Pancreas (tissue), 10 donors: ENCODE measurements around the gene DDX50. TPM values are rescaled to one million over a fixed set of nuclear protein-coding genes. Genes with fewer than 3 reads are reported as not detected.
A peak's percentile ranks its signal among the peaks of the same experiment; 100 is the strongest.

ENCODE experiments used
- ATAC-seq, 4 donors: fragments of 200-7000 bp; cut with Tn5 transposase; one replicate each; pipeline versions ENCODE4 v1.8.0 to v1.9.1; 2020; ENCODE audit warnings: mild to moderate bottlenecking in 4 of 4, moderate library complexity in 4 of 4
- DNase-seq, 6 donors: peaks; one replicate each; pipeline ENCODE4 v3.0.0-alpha.2; 2020
- FAIRE-seq: peaks from 2 replicates; lab custom pipeline; 2012; peaks lifted over from hg19 to GRCh38; lab: Jason Lieb, UNC
- H3K27ac ChIP-seq, 4 donors: fragments of 200-600 bp; sonication (generic); 1 replicate in 3 of 4; 2 replicates in 1 of 4; pipeline versions ENCODE4 v1.5.0 to v1.8.0; 2020
- H3K27me3 ChIP-seq, 4 donors: fragments of 200-600 bp; one replicate each; pipeline ENCODE4 v1.8.0; 2021
- H3K36me3 ChIP-seq, 3 donors: fragments of 200-600 bp; sonication (generic) in 1 of 3; one replicate each; pipeline versions ENCODE4 v1.5.0 to v1.8.0; 2020 to 2021
- H3K4me1 ChIP-seq, 3 donors: fragments of 200-600 bp; one replicate each; pipeline ENCODE4 v1.8.0; 2021
- H3K4me3 ChIP-seq, 4 donors: fragments of 200-600 bp; sonication (generic) in 2 of 4; one replicate each; pipeline versions ENCODE4 v1.5.0 to v1.8.0; 2020 to 2021
- H3K9me3 ChIP-seq, 4 donors: fragments of 200-600 bp; one replicate each; pipeline ENCODE4 v1.8.0; 2021
- WGBS, 2 donors: extraction: QIAGEN DNeasy Blood & Tissue Kit; methylation state at CpG; one replicate each; pipeline ENCODE4 v1.1.7; 2013; 5-methylcytosine and 5-hydroxymethylcytosine counted together
- intact Hi-C, 3 donors: fragments of 100-400 bp; cut with DNase I; formaldehyde crosslinking; loops; one replicate each; pipeline versions ENCODE4 v1.11.1 to v1.14.2; 2022
- polyA plus RNA-seq, 2 donors: library from polyadenylated mRNA; stranded (reverse); fragments of 200-250 nt; gene quantifications; one replicate each; pipeline ENCODE4 v1.2.3, GENCODE V29; 2013
- total RNA-seq, 6 donors: library from RNA; stranded (reverse); fragmentation: NEBNext Ultra II Directional in 4 of 6; extraction: Animal tissue kit (Norgen Biotek cat#: 25700) in 4 of 6; gene quantifications; one replicate each; pipeline versions ENCODE4 v1.2.1 to v1.2.4, GENCODE V29; 2021 to 2023
- TF ChIP-seq, protein P1 (sequence below), 4 donors: fragments of 200-600 bp; sonication (generic) in 3 of 4; IDR thresholded peaks; one replicate each; pipeline versions ENCODE4 v1.5.0 to v1.8.0; 2021; ENCODE audit warnings: antibody characterized with exemption in 4 of 4
- donor health status: healthy with polysubstance abuse.
- donor health status: DM: no; HTN: no; CAD: no; lungs with moderate emphysema.
- donor health status: DM: no; HTN: no; CAD: no.
- donor health status: control.
- donor health status: control.
- donor health status: Bipolar disorder and iron deficiency.
- donor health status: DM: yes; HTN: yes; CAD: no.
- donor health status: DM: no; HTN: no; CAD: no.
- donor health status: DM: no; HTN: no; CAD: no.
- donor health status: DM: yes; HTN: yes; CAD: no.

Gene DDX50
- total and polyA plus RNA-seq, 8 donors, result 9.1 to 27.9 (median 17.6) TPM

DNA sequence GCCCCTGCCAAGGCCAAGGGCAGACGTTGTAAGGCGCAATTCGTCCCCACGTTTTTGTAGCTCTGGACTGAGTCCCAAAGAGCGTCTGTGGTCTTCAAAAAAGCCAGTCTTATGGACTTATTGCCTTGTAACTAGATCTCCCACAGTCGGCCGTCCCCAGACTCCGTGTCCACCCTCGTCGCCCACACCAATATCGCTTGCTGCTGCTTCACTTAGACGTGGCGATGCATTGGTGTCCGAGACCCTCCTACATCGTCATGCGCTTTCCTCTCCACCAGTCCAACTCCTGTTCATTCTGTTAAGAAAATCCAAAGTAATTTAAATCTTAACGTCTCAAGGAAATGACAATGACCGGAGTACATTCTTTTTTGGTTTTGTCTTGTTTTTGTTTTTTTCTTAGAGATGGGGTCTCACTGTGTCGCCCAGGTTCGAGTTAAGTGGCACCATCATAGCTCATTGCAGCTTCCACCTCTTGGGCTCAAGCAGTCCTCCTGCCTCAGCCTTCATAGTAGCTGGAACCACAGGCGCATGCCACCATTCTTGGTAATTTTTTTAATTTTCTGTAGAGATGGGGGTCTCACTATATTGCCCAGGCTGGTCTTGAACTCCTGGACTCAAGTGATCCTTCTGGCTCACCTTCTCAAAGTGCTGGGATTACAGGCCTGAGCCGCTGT is 88.3 kb downstream of the DDX50 start:
- WGBS, 2 donors, result 13% methylated on average over 22 of the region's 22 CpGs
- Histone ChIP-seq H3K4me3 (peak overlapping the region; percentile 51 to 100 (median 84)), H3K27ac (peak overlapping the region; percentile 64 to 76 (median 72)), H3K4me1 (peaks cover 0 to 37% (median 8%) of the 10 kb centered on the region in 3 donors), H3K36me3 (peaks cover 0 to 5% (median 0%) of the 10 kb centered on the region in 3 donors), H3K27me3 (no peaks in the 10 kb centered on the region), H3K9me3 (no peaks in the 10 kb centered on the region)
- intact Hi-C loops, result no loop called here
- peak in 1 of 4 donors; percentile 3 for ATAC-seq
- FAIRE-seq, result no peak
- no peak for DNase-seq
- TF ChIP-seq, protein P1, sequence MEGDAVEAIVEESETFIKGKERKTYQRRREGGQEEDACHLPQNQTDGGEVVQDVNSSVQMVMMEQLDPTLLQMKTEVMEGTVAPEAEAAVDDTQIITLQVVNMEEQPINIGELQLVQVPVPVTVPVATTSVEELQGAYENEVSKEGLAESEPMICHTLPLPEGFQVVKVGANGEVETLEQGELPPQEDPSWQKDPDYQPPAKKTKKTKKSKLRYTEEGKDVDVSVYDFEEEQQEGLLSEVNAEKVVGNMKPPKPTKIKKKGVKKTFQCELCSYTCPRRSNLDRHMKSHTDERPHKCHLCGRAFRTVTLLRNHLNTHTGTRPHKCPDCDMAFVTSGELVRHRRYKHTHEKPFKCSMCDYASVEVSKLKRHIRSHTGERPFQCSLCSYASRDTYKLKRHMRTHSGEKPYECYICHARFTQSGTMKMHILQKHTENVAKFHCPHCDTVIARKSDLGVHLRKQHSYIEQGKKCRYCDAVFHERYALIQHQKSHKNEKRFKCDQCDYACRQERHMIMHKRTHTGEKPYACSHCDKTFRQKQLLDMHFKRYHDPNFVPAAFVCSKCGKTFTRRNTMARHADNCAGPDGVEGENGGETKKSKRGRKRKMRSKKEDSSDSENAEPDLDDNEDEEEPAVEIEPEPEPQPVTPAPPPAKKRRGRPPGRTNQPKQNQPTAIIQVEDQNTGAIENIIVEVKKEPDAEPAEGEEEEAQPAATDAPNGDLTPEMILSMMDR (IDR thresholded peaks at IDR 0.05), result no peak

DNA sequence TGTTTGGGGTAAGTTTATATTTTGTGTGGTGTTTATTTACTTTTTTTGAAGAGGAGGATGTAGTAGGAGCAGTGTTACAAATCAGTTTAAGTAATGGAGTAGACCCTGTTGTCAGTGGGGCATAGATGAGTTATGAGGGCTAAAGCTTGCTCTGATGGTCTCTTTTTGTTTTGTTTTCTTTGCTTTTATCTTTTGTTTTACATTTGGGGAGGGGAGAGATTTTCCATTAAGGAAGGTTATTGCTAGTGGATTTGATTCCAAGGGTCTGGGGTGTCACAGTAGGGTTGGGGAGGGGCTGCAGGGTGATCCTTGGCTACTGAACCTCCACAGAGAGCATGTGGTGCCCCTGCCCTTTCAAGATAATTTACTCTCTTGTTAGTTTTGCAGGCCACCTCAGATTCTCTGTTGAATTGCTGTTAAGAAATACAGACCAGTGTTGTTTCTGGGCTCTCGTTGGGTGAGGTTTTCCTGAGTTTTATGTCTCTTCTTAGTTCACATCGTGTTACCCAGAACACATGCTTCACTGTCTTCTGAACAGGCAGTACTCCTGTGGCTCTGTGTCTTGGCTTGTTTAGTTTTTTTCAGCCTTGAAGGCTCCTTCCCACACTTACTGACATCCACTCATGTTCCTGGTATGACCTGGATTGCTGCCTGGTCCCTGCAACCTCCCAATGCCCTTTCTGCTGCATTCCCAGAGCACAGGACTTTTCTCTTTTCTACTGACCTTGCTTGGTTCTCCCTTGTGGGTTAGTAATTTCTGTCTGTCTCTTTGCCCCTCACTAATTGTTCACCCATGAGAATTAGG is 91.7 kb downstream of the DDX50 start:
- peak in 1 of 4 donors; percentile 14 for ATAC-seq
- WGBS, 2 donors, result 55 to 60% methylated on average over 2 of the region's 2 CpGs
- peaks cover 0 to 33% (median 8%) of the 10 kb centered on the region in 3 donors for H3K4me1 ChIP-seq
- H3K27ac ChIP-seq, result peak overlapping the region in 1 of 4 donors; percentile 0
- H3K4me3 ChIP-seq, result no peak overlapping the region
- TF ChIP-seq, protein P1 (IDR thresholded peaks at IDR 0.05), result no peak
- no peaks in the 10 kb centered on the region for H3K27me3 ChIP-seq
- no peak for FAIRE-seq
- H3K9me3 ChIP-seq, result no peaks in the 10 kb centered on the region
- DNase-seq, result peak in 3 of 6 donors; percentile 14 to 29 (median 28)
- H3K36me3 ChIP-seq, result no peaks in the 10 kb centered on the region
- intact Hi-C loops, result no loop called here

Other genes with a start within 250 kb of the DDX50 start
- gene CCAR1, start 180.1 kb upstream of the DDX50 start, total RNA-seq, result 10 to 100 TPM; 12.1 to 29.0 (median 20.9) TPM
- gene CCAR1, start 180.1 kb upstream of the DDX50 start, polyA plus RNA-seq, result 10 to 100 TPM; 31.1 to 47.7 TPM
- gene STOX1, start 73.8 kb upstream of the DDX50 start, total RNA-seq, result 1 to 10 TPM in 5 of 6 donors, under 1 TPM in 1; 0.73 to 1.8 (median 1.1) TPM
- gene STOX1, start 73.8 kb upstream of the DDX50 start, polyA plus RNA-seq, result 1 to 10 TPM in 1 of 2 donors, under 1 TPM in 1; 0.99 to 1.3 TPM
- gene DDX21, start 54.9 kb downstream of the DDX50 start, total RNA-seq, result 10 to 100 TPM; 20.4 to 43.3 (median 29.5) TPM
- 10 to 100 TPM; 11.1 to 16.2 TPM for gene DDX21, start 54.9 kb downstream of the DDX50 start, polyA plus RNA-seq
- gene KIFBP, start 87.5 kb downstream of the DDX50 start, total RNA-seq, result 10 to 100 TPM in 1 of 6 donors, 1 to 10 TPM in 5; 5.5 to 10.9 (median 6.5) TPM
- 10 to 100 TPM in 1 of 2 donors, 1 to 10 TPM in 1; 6.7 to 16.4 TPM for gene KIFBP, start 87.5 kb downstream of the DDX50 start, polyA plus RNA-seq
- gene SRGN, start 186.8 kb downstream of the DDX50 start, total RNA-seq, result 10 to 100 TPM in 3 of 6 donors, 1 to 10 TPM in 3; 4.1 to 40.0 (median 14.1) TPM
- gene SRGN, start 186.8 kb downstream of the DDX50 start, polyA plus RNA-seq, result 10 to 100 TPM in 1 of 2 donors, 1 to 10 TPM in 1; 5.9 to 13.2 TPM
- 10 to 100 TPM; 14.5 to 26.1 (median 18.8) TPM for gene VPS26A, start 222.9 kb downstream of the DDX50 start, total RNA-seq
- 10 to 100 TPM in 1 of 2 donors, 1 to 10 TPM in 1; 7.0 to 14.0 TPM for gene VPS26A, start 222.9 kb downstream of the DDX50 start, polyA plus RNA-seq